A549 treated with AZD9567 at 1 μM for 4 hours (cell line): Measurements from ENCODE around the gene RAB24. TPM values are rescaled to one million over a fixed set of nuclear protein-coding genes. Genes with fewer than 3 reads are reported as not detected.

Source experiments
- total RNA-seq: library from RNA; stranded (reverse); fragments of 200-300 nt; extraction: Qiagen RNA extraction; gene quantifications from 5 replicates; pipeline ENCODE4 v1.2.3, GENCODE V29; 2022; ENCODE audit not compliant: insufficient read depth

RAB24 gene
- 24.7 to 30.2 TPM (median 25.1 TPM) in 5 replicates for total RNA-seq

GRCh38 chr5:177303121-177303924 is at the start of gene RAB24, which contains the start of gene PRELID1:
RAB24 (minus strand) TSS chr5:177303719; CDS start chr5:177303288, 431 bp downstream.
PRELID1 (plus strand) TSS chr5:177303799; CDS start chr5:177303986, 187 bp downstream.

GRCh38 chr5:177351392-177352329 is 48.1 kb upstream of the RAB24 start, which contains the start of gene LMAN2:
LMAN2 (minus strand) TSS chr5:177351668; CDS start chr5:177351647, 21 bp downstream.

DNA sequence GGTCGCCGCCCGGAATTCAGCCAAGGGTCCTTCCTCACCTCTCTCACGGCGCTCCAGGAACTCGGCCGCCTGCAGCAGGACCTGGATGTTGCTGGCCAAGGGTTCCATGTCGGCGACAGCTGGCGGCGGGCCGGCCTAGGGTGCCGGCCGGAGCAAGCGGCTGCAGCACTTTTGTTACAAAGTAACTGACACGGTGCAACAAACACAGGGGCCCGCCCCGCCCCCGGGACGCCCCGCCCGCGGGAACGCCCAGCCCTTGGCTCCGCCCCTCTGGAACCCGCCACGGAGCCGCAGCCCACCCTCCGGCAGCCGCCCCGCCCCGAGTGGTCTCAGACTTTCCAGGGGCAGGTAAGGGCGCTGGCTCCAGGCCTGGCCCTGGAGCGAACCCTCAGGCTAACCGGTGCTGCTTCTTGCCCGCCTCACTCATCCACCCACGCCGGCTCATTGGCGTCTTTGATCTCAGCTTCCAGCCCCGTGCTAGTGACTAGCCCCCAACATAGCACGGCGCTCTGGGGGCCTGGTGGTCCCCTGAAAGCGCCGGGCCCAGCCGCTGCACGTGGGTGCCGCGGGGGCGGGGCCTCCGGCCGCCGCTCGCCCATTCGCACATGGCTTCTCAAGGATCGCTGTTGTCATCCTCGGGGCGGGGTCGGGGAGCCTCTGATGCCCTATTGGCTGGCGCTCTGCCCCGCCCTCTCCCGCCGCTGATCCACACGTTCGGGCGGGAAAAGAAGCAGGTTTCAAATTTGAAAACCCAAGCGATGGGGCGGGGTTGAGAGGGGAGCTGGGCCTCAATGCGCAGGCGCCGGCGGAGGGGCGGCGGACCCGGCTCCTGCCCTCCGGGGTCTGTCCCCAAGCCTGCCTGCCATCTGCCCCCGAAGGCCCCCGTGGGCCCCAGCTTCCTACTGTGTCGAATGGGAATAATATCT is 8.5 kb upstream of the RAB24 start, which contains the start of gene MXD3:
Gene MXD3 (minus strand): TSS at position 176 of the 926 bp plus-strand sequence. CDS start 68 bp downstream, at position 108.

Other genes with a start within 250 kb of the RAB24 start
- 17.0 to 26.6 TPM (median 25.3 TPM) in 5 replicates for gene FGFR4, start 216.8 kb downstream of the RAB24 start, total RNA-seq
- gene NSD1, start 169.9 kb downstream of the RAB24 start, total RNA-seq, result 16.1 to 20.7 TPM (median 20.4 TPM) in 5 replicates
- 253 to 392 TPM (median 370 TPM) in 5 replicates for gene PRELID1, start 80 bp upstream of the RAB24 start, total RNA-seq
- gene MXD3, start 8.2 kb upstream of the RAB24 start, total RNA-seq, result 19.3 to 26.0 TPM (median 22.7 TPM) in 5 replicates
- 193 to 205 TPM (median 199 TPM) in 5 replicates for gene LMAN2, start 47.9 kb upstream of the RAB24 start, total RNA-seq
- 2.7 to 5.5 TPM (median 4.5 TPM) in 5 replicates for gene RGS14, start 54.2 kb upstream of the RAB24 start, total RNA-seq
- gene SLC34A1, start 80.7 kb upstream of the RAB24 start, total RNA-seq, result not detected in 5 replicates
- gene PFN3, start 96.9 kb upstream of the RAB24 start, total RNA-seq, result not detected in 5 replicates
- 18.6 to 27.6 TPM (median 21.3 TPM) in 5 replicates for gene F12, start 105.8 kb upstream of the RAB24 start, total RNA-seq
- 21.4 to 30.9 TPM (median 27.0 TPM) in 5 replicates for gene GRK6, start 123.0 kb upstream of the RAB24 start, total RNA-seq
- gene PRR7, start 143.1 kb upstream of the RAB24 start, total RNA-seq, result 15.7 to 35.7 TPM (median 32.9 TPM) in 5 replicates
- gene DBN1, start 169.9 kb upstream of the RAB24 start, total RNA-seq, result 50.0 to 70.6 TPM (median 65.3 TPM) in 5 replicates
- gene PDLIM7, start 193.9 kb upstream of the RAB24 start, total RNA-seq, result 63.9 to 97.3 TPM (median 89.0 TPM) in 5 replicates
- 2.8 to 6.2 TPM (median 4.3 TPM) in 5 replicates for gene DOK3, start 206.1 kb upstream of the RAB24 start, total RNA-seq
- gene DDX41, start 213.2 kb upstream of the RAB24 start, total RNA-seq, result 71.2 to 123 TPM (median 115 TPM) in 5 replicates